WERI-Rb-1 (cell line): ENCODE measurements around the gene SEMA7A.
A peak's percentile ranks its signal among the peaks of the same experiment; 100 is the strongest.
"Not testable (repeated sequence)": the region's sequence is repeated elsewhere in the genome, so short reads cannot be mapped to it uniquely, and the experiment has no call there.

ENCODE experiments used
- DNase-seq: peaks from one replicate; pipeline ENCODE4 v3.0.0-alpha.2; 2020
- H3K27ac ChIP-seq: fragments of 250-450 bp; sonication (Bioruptor Pico); 2 replicates; pipeline ENCODE4 v1.5.1; 2020; ENCODE audit warnings: mild to moderate bottlenecking, moderate library complexity
- H3K27me3 ChIP-seq: fragments of 250-450 bp; sonication (Bioruptor Pico); 2 replicates; pipeline ENCODE4 v1.5.1; 2021; ENCODE audit warnings: mild to moderate bottlenecking, low read depth, moderate library complexity; ENCODE audit not compliant: insufficient read depth, severe bottlenecking
- H3K36me3 ChIP-seq: fragments of 250-450 bp; sonication (Bioruptor Pico); 2 replicates; pipeline ENCODE4 v1.5.1; 2020; ENCODE audit warnings: mild to moderate bottlenecking, moderate library complexity
- H3K4me3 ChIP-seq: 2 replicates; pipeline ENCODE4 v1.5.1; 2011; ENCODE audit warnings: low read depth, mild to moderate bottlenecking, control low read depth, low read length
- H3K9me3 ChIP-seq: fragments of 250-450 bp; sonication (Bioruptor Pico); 2 replicates; pipeline ENCODE4 v1.5.1; 2021; ENCODE audit warnings: mild to moderate bottlenecking, moderate library complexity; ENCODE audit not compliant: severe bottlenecking
- TF ChIP-seq, protein P1 (sequence below): IDR thresholded peaks from 2 replicates; pipeline ENCODE4 v1.5.1; 2011; ENCODE audit warnings: low read depth, mild to moderate bottlenecking, control low read depth, inconsistent platforms, low read length

SEMA7A gene

GRCh38 chr15:74460871-74461846, 27.4 kb upstream of the SEMA7A start, which contains the start of gene UBL7:
Gene UBL7, minus strand, starts transcription at chr15:74461160. Its CDS starts 2,293 bp downstream, at chr15:74458867.
- peak; percentile 98 for DNase-seq
- H3K27ac ChIP-seq, result peak within 1 kb of the TSS; percentile 95
- H3K4me3 ChIP-seq, result peak within 1 kb of the TSS; percentile 94
- TF ChIP-seq, protein P1, sequence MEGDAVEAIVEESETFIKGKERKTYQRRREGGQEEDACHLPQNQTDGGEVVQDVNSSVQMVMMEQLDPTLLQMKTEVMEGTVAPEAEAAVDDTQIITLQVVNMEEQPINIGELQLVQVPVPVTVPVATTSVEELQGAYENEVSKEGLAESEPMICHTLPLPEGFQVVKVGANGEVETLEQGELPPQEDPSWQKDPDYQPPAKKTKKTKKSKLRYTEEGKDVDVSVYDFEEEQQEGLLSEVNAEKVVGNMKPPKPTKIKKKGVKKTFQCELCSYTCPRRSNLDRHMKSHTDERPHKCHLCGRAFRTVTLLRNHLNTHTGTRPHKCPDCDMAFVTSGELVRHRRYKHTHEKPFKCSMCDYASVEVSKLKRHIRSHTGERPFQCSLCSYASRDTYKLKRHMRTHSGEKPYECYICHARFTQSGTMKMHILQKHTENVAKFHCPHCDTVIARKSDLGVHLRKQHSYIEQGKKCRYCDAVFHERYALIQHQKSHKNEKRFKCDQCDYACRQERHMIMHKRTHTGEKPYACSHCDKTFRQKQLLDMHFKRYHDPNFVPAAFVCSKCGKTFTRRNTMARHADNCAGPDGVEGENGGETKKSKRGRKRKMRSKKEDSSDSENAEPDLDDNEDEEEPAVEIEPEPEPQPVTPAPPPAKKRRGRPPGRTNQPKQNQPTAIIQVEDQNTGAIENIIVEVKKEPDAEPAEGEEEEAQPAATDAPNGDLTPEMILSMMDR, result peak; percentile 23; the same call in 1 of the 2 replicates
- no peaks in the 10 kb centered on the region for H3K27me3 ChIP-seq
- H3K36me3 ChIP-seq, result peaks cover 21% of the 10 kb centered on the region
- no peaks in the 10 kb centered on the region for H3K9me3 ChIP-seq

GRCh38 chr15:74460298-74460697, 26.5 kb upstream of the SEMA7A start:
- TF ChIP-seq, protein P1, result no peak
- H3K27ac ChIP-seq, result peak overlapping the region; percentile 95

DNA sequence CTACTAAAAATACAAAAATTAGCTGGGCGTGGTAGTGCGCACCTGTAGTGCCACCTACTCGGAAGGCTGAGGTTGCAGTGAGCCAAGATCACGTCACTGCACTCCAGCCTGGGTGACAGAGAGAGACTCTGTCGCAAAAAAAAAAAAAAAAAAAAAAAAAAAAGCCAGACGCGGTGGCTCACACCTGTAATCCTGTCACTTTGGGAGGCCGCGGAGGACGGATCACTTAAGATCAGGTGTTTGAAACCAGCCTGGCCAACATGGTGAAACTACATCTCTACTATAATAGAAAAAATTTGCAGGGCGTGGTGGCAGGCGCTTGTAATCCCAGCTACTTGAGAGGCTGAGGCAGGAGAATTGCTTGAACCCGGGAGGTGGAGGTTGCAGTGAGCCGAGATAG, 26.0 kb upstream of the SEMA7A start:
- DNase-seq, H3K9me3 ChIP-seq, H3K4me3 ChIP-seq, H3K27ac ChIP-seq, H3K27me3 ChIP-seq: not testable (repeated sequence)
- H3K36me3 ChIP-seq, result peaks cover 12% of the 10 kb centered on the region

More at GRCh38 chr15:74460298-74460697, 26.5 kb upstream of the SEMA7A start:
- no peaks in the 10 kb centered on the region for H3K27me3 ChIP-seq
- H3K4me3 ChIP-seq, result peak overlapping the region; percentile 94
- no peaks in the 10 kb centered on the region for H3K9me3 ChIP-seq
- no peak for DNase-seq
- peaks cover 13% of the 10 kb centered on the region for H3K36me3 ChIP-seq

- Histone ChIP-seq H3K4me3 (no peak overlapping the region), H3K36me3 (peaks cover 17% of the 10 kb centered on the region), H3K27ac (no peak overlapping the region), H3K9me3 (no peaks in the 10 kb centered on the region), H3K27me3 (no peaks in the 10 kb centered on the region)
- peak; percentile 23 for DNase-seq
- TF ChIP-seq, protein P1, result no peak
These were observed 24.7 kb upstream of the SEMA7A start for GRCh38 chr15:74458473-74458872.

DNA sequence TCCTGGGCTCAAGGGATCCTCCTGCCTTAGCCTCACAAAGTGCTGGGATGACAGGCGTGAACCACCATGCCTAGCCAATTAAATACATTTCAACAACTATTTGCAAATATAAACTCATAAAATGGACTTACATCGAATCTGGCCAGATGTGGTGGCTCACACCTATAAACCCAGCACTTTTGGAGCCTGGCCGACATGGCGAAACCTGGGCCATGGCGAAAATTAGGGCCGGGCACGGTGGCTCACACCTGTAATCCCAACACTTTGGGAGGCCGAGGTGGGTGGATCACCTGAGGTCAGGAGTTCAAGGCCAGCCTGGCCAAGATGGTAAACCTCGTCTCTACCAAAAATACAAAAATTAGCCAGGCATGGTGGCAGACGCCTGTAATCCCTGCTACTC, 23.3 kb upstream of the SEMA7A start:
- not testable (repeated sequence) for DNase-seq, H3K27me3 ChIP-seq, H3K9me3 ChIP-seq, H3K4me3 ChIP-seq, H3K27ac ChIP-seq
- peaks cover 17% of the 10 kb centered on the region for H3K36me3 ChIP-seq

GRCh38 chr15:74454764-74455500, 21.2 kb upstream of the SEMA7A start:
- peaks cover 24% of the 10 kb centered on the region for H3K36me3 ChIP-seq
- TF ChIP-seq, protein P1, result no peak
- no peak overlapping the region for H3K27ac ChIP-seq
- H3K9me3 ChIP-seq, result no peaks in the 10 kb centered on the region
- no peaks in the 10 kb centered on the region for H3K27me3 ChIP-seq
- H3K4me3 ChIP-seq, result no peak overlapping the region
- no peak for DNase-seq
